A673 (cell line): ENCODE measurements around the gene NECTIN3.

Experiments
- CTCF ChIP-seq: fragments of 300-800, 200-600 bp; sonication (generic); conservative IDR thresholded peaks from 2 replicates; pipeline ENCODE4 v1.5.1; 2017; ENCODE audit warnings: low read depth, mild to moderate bottlenecking, antibody characterized with exemption, low read length, moderate library complexity, mixed read lengths
- EZH2 ChIP-seq: fragments of 200-600 bp; sonication (generic); IDR thresholded peaks from 2 replicates; pipeline ENCODE4 v1.6.1; 2017; ENCODE audit warnings: borderline replicate concordance, low read depth, mild to moderate bottlenecking, mixed read lengths, antibody characterized with exemption, low read length; ENCODE audit not compliant: poor library complexity, severe bottlenecking

DNA sequence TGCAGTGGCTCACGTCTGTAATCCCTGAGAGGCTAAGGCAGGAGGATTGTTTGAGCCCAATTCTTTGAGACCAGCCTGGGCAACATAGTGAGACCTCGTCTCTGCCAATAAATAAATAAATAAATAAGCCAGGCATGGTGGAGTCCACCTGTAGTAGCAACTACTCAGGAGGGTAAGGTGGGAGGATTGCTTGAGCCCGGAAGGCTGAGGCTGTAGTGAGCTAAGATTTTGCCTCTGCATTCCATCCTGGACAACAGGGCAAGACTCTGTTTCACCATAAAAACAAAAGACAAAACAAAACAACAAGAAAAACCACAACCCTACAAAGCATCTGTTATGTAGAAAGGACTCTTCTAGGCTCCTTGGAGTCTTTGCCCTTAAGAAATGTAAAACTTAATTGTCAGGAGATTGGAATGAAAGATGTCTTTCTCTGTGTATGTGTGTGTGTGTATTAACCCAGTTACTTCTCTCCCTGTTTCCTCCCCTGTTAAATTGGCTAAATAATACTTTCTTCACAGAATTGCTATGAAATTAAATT, 9.5 kb downstream of the NECTIN3 start:
- TF ChIP-seq CTCF (no peak), EZH2 (no peak)
